GM21786 (cell line): ENCODE data around the gene GDF7.

Experiments
- ATAC-seq: cut with Tn5 transposase; IDR thresholded peaks from one replicate; pipeline ENCODE4 v1.9.1; 2021; ENCODE audit not compliant: unreplicated experiment

The GDF7 gene

DNA sequence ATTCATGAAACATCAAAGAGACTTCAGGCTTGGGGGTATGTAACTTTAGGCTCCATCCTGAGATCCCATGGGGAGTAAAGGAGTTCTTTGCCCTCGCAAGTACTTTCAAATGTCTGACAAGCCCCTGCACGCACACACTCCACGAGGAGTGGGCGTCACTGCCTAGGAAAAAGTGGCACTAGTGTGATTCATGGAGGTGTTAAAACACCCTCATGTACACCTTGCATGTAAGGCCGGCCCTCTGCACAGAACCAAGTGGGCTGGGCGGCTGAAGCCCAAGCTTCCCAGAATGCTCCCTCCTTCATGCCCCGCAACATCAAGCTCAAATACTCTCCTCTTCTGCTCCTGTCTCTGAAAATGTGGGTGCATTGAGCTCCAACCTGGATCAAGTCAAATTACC, 23.9 kb upstream of the GDF7 start:
- ATAC-seq = no peak

DNA sequence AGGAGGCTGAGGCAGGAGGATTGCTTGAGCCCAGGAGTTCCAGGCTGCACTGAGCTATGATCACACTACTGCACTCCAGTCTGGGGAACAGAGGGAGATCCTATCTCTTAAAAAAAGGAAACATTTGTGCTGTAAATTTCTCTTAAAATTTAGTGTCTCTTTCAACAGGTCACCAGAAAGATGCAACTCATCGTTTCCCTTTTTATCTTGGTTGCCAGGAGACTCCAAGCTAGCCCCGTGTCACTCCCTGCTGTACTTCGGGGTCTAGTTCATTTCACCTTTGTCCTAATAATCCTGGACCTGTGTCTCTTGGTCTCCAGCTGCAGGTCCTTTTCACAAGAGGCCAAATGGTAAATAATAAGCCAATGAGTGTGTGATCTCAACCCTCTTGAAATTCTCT, 23.1 kb upstream of the GDF7 start:
- ATAC-seq = no peak

DNA sequence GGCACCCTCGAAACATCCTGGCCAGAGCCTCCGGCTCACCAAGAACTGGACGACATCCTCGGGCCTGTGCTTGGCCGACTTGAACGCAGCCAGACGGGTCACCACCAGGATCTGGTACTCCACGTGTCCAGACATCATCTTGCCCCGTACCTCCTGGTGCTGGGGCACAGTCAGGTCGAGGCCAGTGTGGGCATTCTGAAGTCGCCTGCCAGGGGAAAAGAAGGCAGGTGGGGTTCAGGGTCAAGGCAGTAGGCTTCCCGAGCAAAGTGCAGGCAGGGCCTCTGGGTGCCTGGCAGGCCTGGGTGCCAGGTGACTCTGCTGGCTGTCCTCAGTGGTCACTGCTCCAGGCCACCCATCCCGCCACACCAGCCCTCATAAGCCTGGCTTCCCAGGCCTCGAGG, 21.6 kb upstream of the GDF7 start:
- no peak for ATAC-seq

DNA sequence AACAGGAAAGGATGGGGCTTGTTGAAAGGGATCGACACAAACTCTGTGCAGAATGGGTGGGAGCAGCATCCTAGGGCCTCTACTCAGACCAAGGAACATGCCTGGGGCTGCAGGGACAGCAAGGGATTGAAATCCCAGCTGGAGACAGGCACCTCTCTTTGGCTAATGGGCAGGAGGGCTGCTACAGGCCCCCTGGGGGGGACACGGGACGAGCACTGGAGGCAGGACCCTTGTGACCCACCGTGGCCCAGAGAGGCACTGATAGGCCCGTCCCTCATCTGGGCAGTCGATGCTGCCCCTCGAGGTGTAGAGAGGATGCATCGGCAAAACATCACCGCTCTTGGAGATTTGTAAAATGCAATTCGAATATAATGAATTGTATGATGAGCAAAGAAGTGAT, 21.2 kb upstream of the GDF7 start:
- no peak for ATAC-seq

DNA sequence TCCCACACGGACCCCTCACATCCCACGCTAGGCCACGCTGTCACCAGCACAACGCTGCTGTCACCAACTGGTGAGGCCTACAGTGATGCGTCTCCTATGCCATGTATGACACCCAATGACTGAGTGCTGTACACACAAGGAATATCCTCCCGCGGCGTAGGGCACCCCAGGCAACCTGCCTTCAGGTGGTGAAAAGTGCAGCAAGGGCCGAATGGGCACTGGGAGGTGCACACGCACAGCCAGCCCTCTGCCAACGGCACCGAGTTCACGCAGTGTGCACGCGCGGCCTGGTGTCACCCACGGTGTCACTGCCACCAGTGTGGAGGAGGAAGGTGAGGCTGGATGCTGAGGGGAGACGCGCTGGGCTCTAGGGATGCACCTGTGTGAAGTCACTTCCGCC, 20.5 kb upstream of the GDF7 start:
- ATAC-seq = no peak

DNA sequence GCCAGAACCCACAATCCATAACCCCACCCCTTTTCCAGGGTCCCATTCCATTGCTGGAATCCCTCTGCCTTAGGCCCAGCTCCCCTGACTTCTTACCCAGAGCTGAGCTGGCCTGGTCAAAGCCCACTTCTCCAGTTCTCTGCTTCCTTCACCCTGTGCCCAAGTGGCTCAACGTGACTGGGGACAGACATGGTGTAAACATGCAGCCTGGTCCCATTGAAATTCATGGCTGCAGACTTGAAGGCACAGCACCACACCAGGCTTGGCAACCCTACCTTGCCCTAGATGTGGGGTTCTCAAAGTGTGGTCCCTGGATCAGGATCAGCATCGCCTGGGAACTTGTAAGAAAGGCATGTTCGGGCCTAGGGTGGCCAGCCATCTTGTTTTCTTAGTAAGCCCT, 19.7 kb upstream of the GDF7 start:
- no peak for ATAC-seq

DNA sequence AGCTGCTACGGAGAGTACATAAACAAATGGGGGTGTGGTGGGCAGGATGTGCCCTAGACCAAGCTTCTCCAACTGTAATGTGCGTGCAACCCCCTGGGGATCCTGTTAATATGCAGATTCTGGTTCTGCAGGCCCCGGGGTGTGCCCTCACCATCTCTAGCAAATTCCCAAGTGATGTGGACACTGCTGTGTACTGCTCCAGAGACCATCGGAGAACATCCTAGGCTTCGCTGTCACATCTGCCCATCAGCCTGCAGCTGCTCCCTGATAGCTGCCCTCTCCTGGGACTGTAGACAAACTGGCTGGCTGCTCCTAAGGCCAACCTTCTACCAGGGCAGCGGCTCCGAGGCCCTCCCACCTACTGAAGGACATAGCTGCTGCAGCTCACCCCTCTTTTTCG, 19.2 kb upstream of the GDF7 start:
- no peak for ATAC-seq

DNA sequence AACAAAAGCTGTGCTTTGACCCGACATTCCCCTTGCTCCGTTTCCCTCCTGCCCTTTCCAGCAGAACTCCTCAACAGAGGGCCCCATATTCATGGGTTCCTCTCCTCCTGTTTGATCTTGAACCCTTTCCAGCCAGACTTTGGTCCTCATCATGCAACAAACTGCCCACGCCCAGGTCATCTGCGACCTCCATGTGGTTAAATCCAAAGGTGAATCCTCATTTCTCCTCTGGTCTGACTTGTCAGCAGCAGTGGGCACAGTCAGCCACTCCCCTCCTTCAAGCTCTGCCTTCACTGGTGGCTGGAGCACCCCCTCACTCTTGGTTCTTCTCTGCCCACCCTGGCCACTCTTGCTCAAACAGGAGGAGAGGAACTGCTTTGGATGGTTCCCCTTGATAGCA, 18.7 kb upstream of the GDF7 start:
- no peak for ATAC-seq

DNA sequence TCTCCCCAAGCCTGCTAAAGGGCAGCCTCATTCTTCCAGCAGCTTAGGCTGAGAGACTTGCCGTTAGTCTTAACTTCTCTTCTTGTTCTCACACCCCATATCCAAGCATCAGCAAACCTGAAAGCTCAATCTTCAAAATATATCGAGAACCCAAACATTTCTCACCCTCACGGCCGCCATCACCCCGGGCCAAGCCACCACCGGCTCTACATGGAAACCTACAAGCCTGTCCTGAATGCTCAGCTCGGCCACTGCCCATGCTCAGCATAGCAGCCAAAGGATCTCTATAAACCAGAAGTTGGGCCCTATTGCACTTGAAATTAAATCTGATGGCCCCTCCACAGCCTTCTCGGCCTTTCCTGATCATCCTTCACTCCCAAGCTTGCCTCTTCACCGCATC, 18.1 kb upstream of the GDF7 start:
- ATAC-seq = no peak

DNA sequence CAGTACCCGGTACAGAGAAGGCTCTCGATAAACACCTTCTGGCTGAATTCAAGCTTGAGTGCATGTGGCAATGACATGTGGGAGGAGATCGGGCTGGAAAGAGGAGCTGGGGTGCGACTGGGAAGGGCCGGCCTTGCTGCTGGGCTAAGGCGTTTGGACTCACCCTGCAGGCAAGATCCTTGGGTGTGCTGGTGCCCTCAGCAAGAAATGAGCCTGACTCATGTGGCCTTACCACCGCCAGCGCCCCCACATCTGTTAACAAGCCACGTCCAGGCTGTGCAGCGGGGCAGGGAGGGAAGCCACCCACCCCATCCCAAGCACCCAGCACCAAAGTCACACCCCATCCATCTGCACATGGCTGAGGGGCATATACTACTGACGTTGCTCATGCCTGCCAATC, 17.4 kb upstream of the GDF7 start:
- ATAC-seq = no peak

DNA sequence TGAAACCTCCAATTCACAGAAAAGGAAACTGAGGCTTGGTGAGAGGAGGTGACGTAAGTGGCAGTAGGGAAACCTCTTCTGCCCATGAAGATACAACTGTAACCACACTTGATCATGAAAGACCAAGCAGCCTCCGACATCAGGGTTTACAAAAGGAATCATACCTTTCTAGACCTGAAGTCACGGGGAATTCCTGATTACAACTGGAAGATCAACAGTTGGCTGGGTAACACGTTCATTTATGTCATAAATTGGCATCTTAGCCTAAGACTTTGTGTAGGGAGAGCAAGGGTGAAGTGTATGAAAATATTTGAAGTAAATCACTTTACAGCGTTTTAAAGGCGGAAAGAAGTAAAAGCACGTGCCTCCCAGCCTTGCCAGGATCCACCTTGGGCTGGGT, 17.0 kb upstream of the GDF7 start:
- ATAC-seq = no peak

DNA sequence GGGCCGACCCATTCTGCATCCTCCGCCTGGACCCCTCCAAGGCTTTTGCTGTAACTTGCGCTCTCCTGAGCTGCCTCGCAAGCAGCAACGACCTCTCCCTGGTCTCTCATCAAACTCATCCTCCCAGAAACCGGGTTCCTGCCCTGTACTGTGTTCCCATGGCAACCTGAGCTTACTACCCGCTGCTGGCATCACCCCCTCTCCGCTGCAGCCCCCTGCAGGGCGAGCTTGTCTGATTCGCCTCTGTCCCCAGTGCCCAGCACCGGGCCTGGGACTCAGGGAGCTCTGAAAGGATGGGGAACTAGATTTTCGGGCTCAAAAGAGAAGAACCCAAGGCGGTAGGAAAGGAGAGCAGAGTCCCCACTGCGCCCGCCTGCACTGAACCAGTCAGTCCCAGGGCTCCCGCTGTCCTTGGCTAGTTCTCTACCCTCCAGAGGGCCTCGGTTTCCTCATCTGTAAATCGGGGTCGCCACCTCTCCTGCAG, 16.5 kb upstream of the GDF7 start:
- ATAC-seq = peak; percentile 11

DNA sequence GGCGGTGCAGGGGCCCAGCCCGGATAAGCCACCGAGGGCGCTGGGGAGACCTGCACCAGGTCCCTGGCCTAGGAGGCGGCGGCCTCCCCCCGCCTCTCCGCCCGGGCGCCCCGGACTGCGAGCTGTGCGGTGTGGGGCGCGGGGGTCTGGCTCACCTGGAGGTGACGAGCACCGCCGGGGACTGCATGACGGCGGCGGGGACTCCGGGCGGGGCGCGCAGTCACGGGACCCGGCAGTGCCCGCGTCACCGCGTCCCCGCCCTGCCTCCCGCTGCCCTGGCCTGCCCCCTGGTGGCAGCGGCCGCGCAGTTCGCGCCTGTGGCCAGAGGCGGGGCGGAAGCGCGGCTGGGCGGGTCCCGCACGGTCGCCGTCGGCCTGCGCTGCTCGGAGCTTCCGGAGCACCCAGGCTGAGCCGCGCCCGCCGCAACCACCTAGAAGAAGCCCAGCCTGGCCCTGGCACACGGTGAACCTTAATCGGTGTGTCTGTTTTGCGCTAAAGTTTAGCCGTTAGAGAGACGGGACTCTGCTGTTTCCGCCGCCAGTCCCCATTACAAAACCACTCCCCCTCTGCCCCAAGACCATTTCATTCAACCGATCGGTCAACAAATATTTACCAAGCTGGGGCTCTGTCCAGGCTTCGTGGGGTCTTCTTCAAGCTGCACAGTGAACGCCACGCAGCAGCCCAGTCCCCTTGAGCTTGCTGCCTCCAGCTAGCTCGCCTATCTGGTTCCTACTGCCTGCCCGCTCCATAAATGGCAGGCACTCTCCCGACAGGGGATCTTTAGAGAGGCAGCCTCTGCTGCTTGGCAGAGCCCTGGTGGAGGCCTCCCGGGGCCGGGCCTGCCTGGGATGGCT, 15.8 kb upstream of the GDF7 start, which contains the start of gene HS1BP3:
HS1BP3 (minus strand) TSS at position 222 of the 854 bp plus-strand sequence; CDS start at position 187, 35 bp downstream.
- ATAC-seq = peak; percentile 94

DNA sequence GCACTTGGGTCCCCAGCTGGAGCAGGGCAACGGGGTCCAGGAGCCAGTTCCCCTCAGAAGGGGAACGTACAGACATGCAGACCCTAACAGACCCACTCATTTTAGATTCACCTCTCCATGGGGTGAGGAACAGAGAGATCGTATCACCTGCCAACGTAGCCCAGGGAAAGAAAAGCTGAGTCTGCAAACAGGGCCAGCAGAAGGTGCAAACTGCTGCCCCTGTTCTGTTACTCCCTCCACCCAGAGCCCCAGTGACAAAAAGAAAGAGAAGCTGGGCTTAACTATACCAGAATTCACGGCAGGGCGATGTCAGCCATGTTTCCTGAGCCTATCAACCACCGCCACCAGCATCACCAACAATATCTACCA, 15.2 kb upstream of the GDF7 start:
- no peak for ATAC-seq

DNA sequence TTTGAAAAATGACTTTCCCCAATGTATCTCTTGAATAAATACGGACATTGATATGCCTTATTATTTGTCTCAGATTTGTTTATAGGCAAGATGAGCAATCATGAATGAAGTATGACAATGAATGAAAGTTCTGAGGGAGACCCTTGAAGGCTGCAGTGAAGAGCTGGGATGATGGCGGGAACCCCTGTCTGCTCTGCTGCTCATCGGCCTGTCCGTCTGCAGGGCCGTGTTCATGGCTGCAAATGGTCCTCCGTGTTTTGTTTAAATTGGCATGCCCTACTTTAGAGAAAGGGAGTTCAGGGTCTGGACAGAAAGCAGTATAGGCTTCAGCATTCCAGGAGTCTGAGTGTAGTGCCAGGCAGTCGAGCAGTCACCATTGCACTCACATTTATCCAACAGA, 14.8 kb upstream of the GDF7 start:
- no peak for ATAC-seq

DNA sequence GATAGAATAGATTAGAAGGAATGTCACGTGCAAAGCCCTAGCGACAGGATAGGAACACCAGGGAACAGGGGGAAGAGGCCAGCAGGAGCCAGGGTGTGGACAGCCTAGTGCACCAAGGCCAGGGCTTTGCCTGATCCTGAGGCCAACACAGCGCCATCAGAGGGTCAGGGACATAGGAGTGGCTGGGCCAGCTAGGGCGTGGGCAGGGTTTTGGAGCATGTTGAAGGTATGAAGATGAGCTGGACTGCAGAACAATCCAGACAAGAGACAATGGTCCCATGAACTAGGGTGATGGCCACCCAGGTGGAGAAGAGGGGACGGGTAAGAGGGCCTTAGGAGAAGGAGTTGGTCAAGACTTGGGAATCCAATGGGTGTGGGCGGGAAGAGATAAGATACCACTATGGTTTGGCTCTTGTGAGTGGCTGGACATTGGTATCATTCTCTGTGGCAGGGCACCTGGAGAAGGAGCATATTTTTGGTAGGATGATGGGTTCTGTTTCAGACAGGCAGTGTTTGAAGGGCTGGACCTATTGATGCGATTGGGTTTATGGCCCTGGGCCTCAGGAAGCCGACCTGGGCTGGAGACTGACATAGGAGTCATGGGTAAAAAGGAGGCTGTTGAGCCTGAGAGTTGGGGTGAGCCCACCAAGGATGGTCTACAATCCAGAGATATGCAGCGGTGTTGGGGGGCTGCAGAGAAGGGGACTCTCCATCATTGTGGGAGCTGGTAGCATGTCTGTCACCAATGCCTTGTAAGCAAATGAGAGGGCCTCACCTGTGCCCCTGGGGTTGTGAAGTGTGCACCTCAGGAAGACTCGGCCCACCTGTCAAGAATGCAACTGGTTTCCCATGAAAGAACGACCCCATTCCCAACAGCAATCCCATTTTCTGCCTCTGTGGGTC, 14.0 kb upstream of the GDF7 start:
- ATAC-seq = no peak

DNA sequence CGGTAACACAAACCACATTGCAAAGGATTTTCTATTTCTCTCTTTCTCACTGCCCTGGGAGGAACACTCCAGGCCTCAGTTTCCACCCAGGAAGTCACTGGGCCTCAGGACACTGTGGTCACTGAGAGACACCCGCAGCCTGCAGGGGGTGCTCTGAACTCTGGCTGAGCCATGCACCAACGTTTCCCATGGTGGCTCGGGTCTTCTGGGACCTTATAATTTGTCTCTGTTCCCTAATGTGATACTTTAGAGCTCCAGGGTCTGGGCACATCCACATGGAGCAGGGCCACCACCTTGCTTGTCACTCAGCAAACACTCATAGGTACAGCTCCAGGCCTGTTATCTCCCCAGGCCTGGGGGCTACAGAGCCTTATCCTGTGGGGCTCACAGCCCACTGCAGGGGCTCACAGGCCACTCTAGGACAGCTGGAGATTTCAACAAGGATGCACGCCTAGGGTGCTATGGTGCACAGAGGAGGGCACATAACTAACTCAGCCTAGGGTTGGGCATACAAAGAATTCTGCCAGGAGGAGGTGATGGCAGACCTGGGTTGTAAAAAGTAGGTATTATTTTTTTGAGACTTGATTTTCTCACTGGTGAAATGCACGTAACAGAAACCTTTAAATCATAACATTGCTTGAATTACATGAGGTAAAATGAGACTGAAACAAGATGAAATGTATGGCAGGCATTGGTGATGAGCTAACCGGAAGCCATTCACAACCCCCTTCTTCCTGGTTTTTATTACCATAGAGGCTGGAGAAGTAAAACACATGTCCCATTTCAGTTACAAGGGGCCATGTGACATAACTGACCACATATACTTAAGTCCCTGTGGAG, 13.0 kb upstream of the GDF7 start:
- ATAC-seq = no peak

DNA sequence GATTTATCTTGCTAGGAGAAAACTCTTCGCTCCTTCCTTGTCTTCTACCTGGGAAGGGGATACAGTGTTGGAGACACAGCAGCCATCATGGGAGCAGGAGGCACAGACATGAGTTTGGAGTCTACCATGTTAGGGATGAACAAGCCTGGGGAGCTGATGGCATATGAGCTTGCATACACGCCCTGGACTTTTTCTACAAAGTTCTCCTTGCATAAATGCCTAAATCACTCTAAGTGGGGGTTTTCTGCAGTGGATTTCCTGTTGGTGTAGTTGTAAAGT, 12.5 kb upstream of the GDF7 start:
- ATAC-seq = no peak

DNA sequence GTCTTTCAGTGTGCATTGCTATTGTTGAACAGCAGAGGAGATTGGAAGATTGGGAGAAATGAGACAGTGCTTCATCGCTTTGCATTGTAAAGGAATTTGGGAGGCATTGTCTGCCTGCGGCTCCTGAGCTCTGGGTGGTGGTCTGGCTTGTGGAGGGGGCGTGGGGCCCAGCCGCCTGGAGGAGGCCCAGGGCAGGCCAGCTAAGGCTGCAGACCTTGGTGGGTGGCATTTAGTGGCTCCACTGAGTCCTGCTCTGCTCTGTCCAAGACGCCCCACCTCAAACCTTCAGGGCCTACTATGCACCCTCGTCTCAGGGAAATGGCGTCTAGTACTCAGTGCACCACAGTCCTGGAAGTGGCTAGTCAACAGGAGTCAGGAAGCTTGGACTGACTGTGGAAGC, 10.4 kb upstream of the GDF7 start:
- ATAC-seq = no peak

DNA sequence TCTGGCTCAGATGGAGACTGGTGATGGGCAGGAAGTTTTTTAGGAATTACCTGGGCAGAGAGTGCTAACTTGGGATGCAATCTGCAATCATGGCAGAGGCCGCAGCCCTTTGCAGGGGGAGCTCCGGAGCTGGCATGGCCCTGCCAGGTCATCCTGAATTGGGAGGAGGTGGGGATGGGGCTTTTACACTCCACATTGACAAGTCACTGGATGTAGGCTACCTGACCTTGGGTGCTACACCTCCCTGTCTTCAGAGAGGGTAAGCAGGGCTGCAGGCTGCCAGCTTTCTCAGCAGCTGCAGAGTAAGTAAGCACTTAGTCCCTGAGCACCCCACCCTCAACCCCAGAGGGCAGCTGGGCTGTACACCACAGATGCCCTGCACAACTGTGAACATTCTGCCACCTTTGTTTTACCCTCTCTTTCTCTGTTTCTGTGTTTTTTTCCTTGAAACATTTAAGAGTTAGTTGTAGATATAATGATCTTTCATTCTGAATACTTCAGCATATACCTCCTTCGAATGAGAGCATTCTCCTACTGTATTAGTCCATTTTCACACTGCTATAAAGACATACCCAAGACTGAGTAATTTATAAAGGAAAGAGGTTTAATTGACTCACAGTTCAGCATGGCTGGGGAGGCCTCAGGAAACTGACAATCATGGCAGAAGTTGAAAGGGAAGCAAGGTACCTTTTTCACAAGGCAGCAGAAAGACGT, 9.3 kb upstream of the GDF7 start:
- no peak for ATAC-seq
